HG02763 (cell line): Measurements from ENCODE around the gene VAC14.

Source experiments
- ATAC-seq: cut with Tn5 transposase; IDR thresholded peaks from one replicate; pipeline ENCODE4 v1.9.1; 2021; ENCODE audit warnings: mild to moderate bottlenecking, moderate library complexity; ENCODE audit not compliant: unreplicated experiment

Gene VAC14

DNA sequence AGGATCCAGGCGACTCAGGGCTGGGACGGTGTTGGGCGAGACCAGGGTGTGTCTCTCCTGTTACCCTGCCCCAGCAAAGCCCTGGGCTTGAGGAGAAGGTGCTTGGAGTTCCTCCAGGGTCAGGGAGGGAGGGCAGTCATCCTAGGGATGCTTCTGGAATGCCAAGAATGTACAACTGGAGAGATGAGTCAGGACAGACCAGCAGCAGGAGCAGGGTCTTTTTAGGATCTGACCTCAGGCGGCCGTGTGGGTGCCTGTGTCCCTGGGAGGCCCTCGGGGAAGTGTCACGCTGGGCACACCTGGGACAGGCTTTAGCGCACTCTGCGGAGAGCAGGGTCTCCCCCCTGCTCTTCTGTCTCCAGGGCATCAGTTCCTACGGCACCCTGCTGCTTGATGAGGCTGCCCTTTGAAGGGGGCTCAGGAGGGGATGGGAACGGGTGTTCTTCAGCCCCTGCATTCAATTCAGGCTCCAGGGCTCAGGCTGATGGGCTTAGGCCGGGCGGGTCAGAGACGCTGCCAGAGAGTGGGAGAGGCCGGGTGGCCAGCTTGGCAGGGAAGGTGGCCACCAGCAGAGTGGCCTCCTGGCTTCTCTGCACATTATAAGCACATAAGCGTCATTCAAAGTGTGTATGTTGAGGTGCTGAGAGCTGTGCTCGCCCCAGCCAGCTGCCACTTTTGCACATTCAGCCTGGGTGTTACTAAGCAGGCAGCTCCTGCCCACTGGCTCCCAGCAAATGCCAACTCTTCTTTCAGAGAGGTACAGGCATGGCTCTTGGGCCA is 106.7 kb downstream of the VAC14 start:
- no peak for ATAC-seq

DNA sequence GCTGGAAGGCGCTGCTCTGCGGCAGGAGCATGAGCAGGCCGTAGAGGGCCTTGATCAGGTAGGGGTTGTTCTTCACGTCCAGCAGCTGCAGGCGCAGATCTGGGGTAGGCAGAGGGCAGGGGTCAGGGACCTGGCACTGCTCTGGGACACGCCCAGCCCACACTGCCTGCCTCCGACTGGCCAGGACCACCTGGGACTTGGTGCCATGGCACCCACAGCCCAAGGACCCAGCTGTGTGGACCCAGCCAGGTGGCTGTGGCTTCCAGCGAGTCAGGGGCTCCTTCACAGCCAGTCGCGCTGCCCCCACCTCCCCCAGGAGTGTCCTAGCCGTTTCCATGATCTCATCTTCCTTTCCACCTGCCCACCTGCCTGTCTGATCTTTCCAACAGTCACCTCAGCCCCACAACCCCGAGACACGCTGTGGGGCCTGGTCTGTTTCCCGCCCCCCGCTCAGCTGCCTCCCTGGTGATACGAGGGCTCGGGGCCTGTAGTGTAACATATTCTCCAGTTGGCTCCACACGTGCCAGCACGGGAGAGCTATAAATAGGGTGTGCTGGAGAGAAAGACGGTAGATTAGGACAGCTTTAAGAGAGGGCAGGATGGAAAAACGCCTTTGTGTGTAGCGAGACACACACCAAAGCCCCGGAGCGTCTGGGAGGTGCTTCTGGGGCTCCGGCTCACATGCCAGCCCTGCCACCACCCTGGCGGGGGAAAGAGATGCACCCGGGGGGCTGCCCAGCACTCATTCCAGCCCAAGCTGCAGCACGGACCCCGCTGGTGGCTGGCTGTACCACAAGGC is 107.9 kb downstream of the VAC14 start:
- no peak for ATAC-seq

- no peak for ATAC-seq
Observed at GRCh38 chr16:70692130-70692872, 108.7 kb downstream of the VAC14 start.

GRCh38 chr16:70691223-70692129 is 109.5 kb downstream of the VAC14 start:
- no peak for ATAC-seq

DNA sequence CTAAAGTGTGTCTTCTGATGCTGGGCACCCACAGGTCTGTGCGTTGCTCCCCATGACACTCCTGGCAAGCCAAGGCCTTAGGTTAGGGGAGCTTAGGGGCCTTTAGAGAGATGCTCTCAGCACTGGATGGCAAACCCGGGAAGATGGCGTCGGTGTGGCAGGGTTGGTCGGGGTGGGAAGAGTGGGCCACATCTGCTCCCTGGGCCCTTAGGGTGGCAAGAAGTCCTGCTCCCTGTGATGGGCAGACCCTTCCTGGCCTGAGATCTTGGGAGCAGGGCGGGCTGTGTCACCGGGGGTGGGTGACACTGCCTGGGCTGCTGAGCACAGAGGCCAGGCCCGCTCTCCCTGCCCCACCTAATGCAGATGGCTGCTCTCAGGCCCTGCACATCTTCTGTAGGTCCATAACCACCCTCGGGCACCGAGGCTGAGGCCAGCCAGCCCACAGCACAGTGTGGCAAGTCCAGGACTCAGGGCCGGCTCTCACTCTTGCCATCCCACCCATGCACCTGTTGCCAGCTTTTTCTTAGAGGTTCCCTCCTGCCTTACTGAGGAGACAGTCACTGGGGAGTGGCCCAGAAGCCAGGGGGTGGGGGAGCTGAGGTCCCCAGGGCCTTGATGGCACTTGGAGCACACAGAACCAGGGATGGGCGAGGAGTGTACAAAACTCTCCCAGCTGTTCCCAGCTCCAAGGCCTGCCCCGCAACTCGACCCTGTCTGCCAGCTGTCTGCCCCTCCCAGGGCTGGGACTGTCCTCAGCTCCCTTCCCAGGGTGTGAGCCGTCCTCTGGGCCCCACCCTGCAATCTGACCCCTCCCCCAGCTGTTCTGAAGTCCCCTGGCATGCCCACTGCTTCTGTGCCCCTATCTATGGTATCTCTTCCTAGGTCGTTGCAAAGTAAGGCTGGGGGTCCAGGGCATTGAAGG is 110.7 kb downstream of the VAC14 start:
- no peak for ATAC-seq

GRCh38 chr16:70689035-70689969 is 111.7 kb downstream of the VAC14 start:
- no peak for ATAC-seq

- ATAC-seq = no peak
Observed at GRCh38 chr16:70688246-70688742, 112.7 kb downstream of the VAC14 start.

- ATAC-seq = no peak
Observed at GRCh38 chr16:70687671-70688245, 113.2 kb downstream of the VAC14 start.

DNA sequence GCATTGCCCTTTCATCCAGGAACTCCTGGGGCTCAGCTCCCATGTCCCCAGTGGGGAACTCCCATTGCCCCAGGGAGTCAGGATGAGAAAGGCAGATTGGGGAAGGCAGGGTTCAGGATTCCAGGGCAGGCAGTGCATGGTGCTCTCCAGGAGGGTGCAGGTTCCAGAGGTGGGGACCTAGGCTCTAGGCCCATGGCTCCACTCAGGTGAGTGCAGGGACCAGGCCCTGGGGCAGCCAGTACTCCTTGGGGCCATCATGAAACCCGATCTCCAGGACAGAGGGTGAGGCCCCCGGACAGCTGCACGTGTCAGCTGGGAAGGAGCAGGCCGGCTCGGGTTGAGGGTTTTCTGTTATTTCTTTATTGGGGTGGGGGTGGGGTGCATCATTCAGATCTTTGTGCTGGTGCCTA is 113.9 kb downstream of the VAC14 start:
- no peak for ATAC-seq

DNA sequence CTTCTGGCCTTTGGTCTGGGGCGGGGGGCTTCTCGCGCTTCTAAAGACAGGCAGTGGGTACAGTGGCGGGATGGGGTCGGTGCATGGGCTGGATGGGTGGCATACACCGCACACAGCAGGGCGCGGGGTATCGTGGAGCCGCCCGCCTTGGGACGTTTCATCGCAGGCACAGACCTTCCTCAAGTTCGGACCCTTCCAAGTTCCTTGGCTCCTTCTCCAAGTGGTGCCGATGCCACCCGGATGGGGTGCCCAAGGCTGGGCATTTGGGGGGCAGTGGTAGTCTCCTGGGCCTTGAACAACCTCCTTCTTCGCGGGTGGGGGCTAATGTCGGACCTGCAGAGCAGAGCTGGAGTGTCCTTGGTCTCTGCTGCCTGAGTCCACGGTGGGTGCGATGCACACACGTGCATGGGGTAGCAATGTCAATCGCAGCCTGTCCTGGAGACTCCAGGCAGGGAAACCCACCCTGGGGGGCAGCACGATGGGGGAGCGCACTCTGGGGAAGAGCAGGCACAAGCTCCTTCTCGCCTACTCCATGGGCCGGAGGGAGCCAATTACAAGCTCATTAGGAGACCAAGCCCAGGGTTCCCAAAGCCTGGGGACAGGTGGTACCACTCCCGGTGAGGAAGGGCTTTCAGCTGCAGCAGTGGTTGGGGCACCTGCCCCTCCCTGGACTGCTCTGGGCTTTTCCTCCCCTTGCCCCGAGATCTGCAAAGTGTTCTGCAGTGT is 114.4 kb downstream of the VAC14 start:
- ATAC-seq = no peak

GRCh38 chr16:70685938-70686375 is 115.0 kb downstream of the VAC14 start, which contains the start of gene MTSS2:
TSS of gene MTSS2 (minus strand) at chr16:70686053. CDS start at chr16:70685791, 262 bp downstream.
- ATAC-seq = no peak

GRCh38 chr16:70685061-70685937 is 115.7 kb downstream of the VAC14 start:
- no peak for ATAC-seq

- no peak for ATAC-seq
Observed at GRCh38 chr16:70684146-70685060, 116.6 kb downstream of the VAC14 start.

- ATAC-seq = no peak
Observed at GRCh38 chr16:70683146-70683944, 117.6 kb downstream of the VAC14 start.
